SK-N-SH (cell line): ENCODE data around the gene MAML3.

ENCODE experiments used
- CTCF ChIP-seq: fragments of 200-600 bp; sonication (generic); IDR thresholded peaks from 2 replicates; pipeline ENCODE4 v1.6.1; 2017; ENCODE audit warnings: antibody characterized with exemption, mild to moderate bottlenecking, moderate library complexity
- JUND ChIP-seq: IDR thresholded peaks from 2 replicates; pipeline ENCODE4 v1.4.0; 2012
- MAX ChIP-seq: IDR thresholded peaks from 2 replicates; pipeline ENCODE4 v1.4.0; 2012; ENCODE audit warnings: low read depth
- POLR2AphosphoS5 ChIP-seq: IDR thresholded peaks from 2 replicates; pipeline ENCODE4 v1.6.1; 2012; ENCODE audit warnings: low read depth, low read length
- USF2 ChIP-seq: fragments of 150-350 bp; IDR thresholded peaks from 2 replicates; pipeline ENCODE4 v1.6.1; 2017; ENCODE audit warnings: antibody characterized with exemption, low read length, low read depth, borderline replicate concordance

DNA sequence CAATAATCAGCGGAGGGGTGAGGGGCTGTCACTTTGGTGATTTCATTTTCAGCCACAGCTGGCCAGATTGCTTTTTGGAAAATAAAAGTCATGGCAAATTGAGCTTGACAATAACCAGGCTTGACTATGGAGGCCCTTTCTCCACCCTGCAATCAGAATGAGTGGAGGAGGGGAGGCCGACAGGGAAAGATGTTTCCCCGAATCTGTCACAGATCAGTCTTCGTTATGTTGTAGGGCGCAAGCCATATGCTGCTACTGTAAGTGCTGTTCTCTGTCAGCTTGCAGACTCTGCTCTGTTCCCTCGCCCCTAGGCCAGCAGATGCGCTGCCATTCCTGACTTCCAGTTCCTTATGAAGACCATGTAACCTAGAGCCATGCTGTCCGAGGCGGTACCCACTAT lies 374.3 kb downstream of the MAML3 start:
- TF ChIP-seq MAX (no peak), CTCF (no peak), USF2 (no peak), JUND (no peak), POLR2AphosphoS5 (0 out of 2 replicates have a peak, but pooled peaks have one; percentile 35)
